ENCODE measurements around the gene COL20A1. TPM values are rescaled to one million over a fixed set of nuclear protein-coding genes. Genes with fewer than 3 reads are reported as not detected.

COL20A1 gene
- total RNA-seq, 1 donor from 2014 or later, result not detected

DNA sequence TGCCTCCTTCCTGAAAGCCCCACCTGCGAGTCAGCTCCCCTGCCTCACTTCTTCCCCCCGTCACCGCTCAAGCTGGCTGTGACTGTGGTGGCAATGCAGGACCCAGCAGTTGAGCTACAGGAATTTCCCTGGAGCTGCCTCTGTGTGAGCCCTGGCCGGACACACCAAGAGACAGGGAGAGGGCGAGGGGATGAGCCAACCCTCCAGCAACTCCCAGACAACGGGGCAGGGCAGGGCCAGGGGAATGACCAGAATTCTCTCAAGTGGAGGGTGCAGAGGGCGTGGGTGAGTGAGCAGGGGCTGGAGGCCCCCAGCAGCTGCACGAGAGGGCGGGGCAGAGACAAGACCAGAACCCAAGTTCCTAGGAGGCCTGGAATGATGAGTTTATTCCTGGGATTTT is 25.3 kb upstream of the COL20A1 start:
- no peak for DNase-seq (ENCODE audit: low read depth)
- Histone ChIP-seq H3K27me3 (ENCODE audit: control insufficient read depth, insufficient read depth, low read length) (peaks cover 3% of the 10 kb centered on the region), H3K4me3 (ENCODE audit: low read depth, low read length) (no peak overlapping the region), H3K36me3 (ENCODE audit: control insufficient read depth, insufficient read depth, low read length) (no peaks in the 10 kb centered on the region)
- TF ChIP-seq, protein P1, sequence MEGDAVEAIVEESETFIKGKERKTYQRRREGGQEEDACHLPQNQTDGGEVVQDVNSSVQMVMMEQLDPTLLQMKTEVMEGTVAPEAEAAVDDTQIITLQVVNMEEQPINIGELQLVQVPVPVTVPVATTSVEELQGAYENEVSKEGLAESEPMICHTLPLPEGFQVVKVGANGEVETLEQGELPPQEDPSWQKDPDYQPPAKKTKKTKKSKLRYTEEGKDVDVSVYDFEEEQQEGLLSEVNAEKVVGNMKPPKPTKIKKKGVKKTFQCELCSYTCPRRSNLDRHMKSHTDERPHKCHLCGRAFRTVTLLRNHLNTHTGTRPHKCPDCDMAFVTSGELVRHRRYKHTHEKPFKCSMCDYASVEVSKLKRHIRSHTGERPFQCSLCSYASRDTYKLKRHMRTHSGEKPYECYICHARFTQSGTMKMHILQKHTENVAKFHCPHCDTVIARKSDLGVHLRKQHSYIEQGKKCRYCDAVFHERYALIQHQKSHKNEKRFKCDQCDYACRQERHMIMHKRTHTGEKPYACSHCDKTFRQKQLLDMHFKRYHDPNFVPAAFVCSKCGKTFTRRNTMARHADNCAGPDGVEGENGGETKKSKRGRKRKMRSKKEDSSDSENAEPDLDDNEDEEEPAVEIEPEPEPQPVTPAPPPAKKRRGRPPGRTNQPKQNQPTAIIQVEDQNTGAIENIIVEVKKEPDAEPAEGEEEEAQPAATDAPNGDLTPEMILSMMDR (IDR thresholded peaks at IDR 0.05; ENCODE audit: insufficient read depth, low read length, poor library complexity, severe bottlenecking), result no peak

GRCh38 chr20:63268256-63268655 is 24.7 kb upstream of the COL20A1 start:
- no peak overlapping the region for H3K4me3 ChIP-seq (ENCODE audit: low read depth, low read length)
- H3K27me3 ChIP-seq (ENCODE audit: control insufficient read depth, insufficient read depth, low read length), result no peaks in the 10 kb centered on the region
- H3K36me3 ChIP-seq (ENCODE audit: control insufficient read depth, insufficient read depth, low read length), result no peaks in the 10 kb centered on the region
- TF ChIP-seq, protein P1 (IDR thresholded peaks at IDR 0.05; ENCODE audit: insufficient read depth, low read length, poor library complexity, severe bottlenecking), result no peak
- no peak for DNase-seq (ENCODE audit: low read depth)

DNA sequence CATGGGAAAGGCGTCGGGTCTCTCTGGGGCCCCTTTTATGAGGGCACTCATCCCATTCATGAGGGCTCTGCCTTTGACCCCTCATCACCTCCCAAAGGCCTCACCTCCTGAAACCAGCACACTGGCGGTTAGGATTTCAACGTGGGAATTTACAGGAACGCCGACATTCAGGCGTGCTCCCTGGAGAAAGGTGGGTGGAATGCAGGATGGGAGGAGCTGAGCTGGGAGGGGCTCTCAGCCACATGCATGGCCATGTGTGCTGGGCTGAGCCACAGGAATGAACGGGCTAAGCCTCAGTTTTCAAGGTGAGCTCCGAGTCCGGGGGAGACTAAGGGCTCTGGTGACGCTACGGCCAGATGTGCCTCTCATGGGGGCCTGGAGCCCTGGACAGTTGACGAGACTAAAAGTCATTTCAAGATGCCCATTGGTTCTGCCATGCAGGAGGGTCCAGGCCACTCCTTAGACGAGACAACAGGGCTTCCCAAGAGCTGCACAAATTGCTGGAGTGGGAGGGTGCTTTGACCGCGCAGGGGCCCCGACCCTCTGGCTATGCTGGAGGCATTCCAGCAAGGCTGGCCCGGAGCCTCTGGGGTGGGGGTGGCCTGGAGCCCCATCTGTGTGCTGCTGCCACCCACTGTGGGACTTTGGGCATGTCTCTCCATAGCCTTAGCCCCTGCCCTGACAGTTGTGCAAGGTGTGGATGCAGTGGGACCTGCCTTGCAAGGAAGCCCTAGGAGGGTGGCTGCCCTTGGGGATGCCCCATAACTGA is 24.1 kb upstream of the COL20A1 start:
- TF ChIP-seq, protein P1 (IDR thresholded peaks at IDR 0.05; ENCODE audit: insufficient read depth, low read length, poor library complexity, severe bottlenecking), result no peak
- H3K27me3 ChIP-seq (ENCODE audit: control insufficient read depth, insufficient read depth, low read length), result no peaks in the 10 kb centered on the region
- DNase-seq (ENCODE audit: low read depth), result no peak
- H3K4me3 ChIP-seq (ENCODE audit: low read depth, low read length), result no peak overlapping the region
- H3K36me3 ChIP-seq (ENCODE audit: control insufficient read depth, insufficient read depth, low read length), result no peaks in the 10 kb centered on the region

GRCh38 chr20:63269724-63270123 is 23.3 kb upstream of the COL20A1 start:
- Histone ChIP-seq H3K36me3 (ENCODE audit: control insufficient read depth, insufficient read depth, low read length) (no peaks in the 10 kb centered on the region), H3K4me3 (ENCODE audit: low read depth, low read length) (no peak overlapping the region), H3K27me3 (ENCODE audit: control insufficient read depth, insufficient read depth, low read length) (no peaks in the 10 kb centered on the region)
- DNase-seq (ENCODE audit: low read depth), result no peak
- TF ChIP-seq, protein P1 (IDR thresholded peaks at IDR 0.05; ENCODE audit: insufficient read depth, low read length, poor library complexity, severe bottlenecking), result no peak

- Histone ChIP-seq H3K36me3 (ENCODE audit: control insufficient read depth, insufficient read depth, low read length) (no peaks in the 10 kb centered on the region), H3K27me3 (ENCODE audit: control insufficient read depth, insufficient read depth, low read length) (no peaks in the 10 kb centered on the region), H3K4me3 (ENCODE audit: low read depth, low read length) (no peak overlapping the region)
- TF ChIP-seq, protein P1 (IDR thresholded peaks at IDR 0.05; ENCODE audit: insufficient read depth, low read length, poor library complexity, severe bottlenecking), result no peak
- no peak for DNase-seq (ENCODE audit: low read depth)
These were observed 22.2 kb upstream of the COL20A1 start for GRCh38 chr20:63270606-63271325.
